Progenitor cell of endocrine pancreas (in vitro differentiated cells): ENCODE results near the gene SHISAL1. TPM values are rescaled to one million over a fixed set of nuclear protein-coding genes. Genes with fewer than 3 reads are reported as not detected.

ENCODE experiments used
- DNase-seq: peaks from one replicate; pipeline ENCODE4 v3.0.0; 2021; ENCODE audit warnings: low spot score; ENCODE audit not compliant: unreplicated experiment
- H3K27ac Mint-ChIP-seq: 2 replicates; pipeline ENCODE4 v1.8.0; 2021; ENCODE audit warnings: mild to moderate bottlenecking, moderate library complexity, mixed read lengths
- H3K27me3 Mint-ChIP-seq: 2 replicates; pipeline ENCODE4 v1.8.0; 2021; ENCODE audit warnings: mixed read lengths
- H3K36me3 Mint-ChIP-seq: 2 replicates; pipeline ENCODE4 v1.8.0; 2022; ENCODE audit warnings: mixed read lengths; ENCODE audit not compliant: insufficient read depth
- H3K4me1 Mint-ChIP-seq: 2 replicates; pipeline ENCODE4 v1.8.0; 2021; ENCODE audit warnings: low read depth, mixed read lengths
- H3K4me3 Mint-ChIP-seq: 2 replicates; pipeline ENCODE4 v1.8.0; 2021; ENCODE audit warnings: low read depth, mild to moderate bottlenecking, moderate library complexity, mixed read lengths
- H3K9me3 Mint-ChIP-seq: 2 replicates; pipeline ENCODE4 v1.8.0; 2021; ENCODE audit warnings: low read depth, mixed read lengths
- CTCF ChIP-seq: fragments of 200-600 bp; sonication (generic); IDR thresholded peaks from one replicate; pipeline ENCODE4 v1.5.0; 2021; ENCODE audit warnings: antibody characterized with exemption, mild to moderate bottlenecking; ENCODE audit not compliant: unreplicated experiment
- total RNA-seq: library from RNA; stranded (reverse); gene quantifications from 2 replicates; pipeline ENCODE4 v1.2.1, GENCODE V29; 2021

SHISAL1 gene
- total RNA-seq, 1 donor from 2014 or later = 0.46 TPM

GRCh38 chr22:44194569-44194968 is 118.2 kb downstream of the SHISAL1 start:
- Mint-ChIP-seq H3K4me1 (no peaks in the 10 kb centered on the region), H3K27ac (no peak overlapping the region), H3K27me3 (peaks cover 25% of the 10 kb centered on the region), H3K4me3 (no peak overlapping the region), H3K36me3 (no peaks in the 10 kb centered on the region), H3K9me3 (no peaks in the 10 kb centered on the region)
- DNase-seq = no peak
- no peak for TF ChIP-seq CTCF

Other genes starting within 250 kb of the SHISAL1 start
- 0.22 TPM in 1 of 2 replicates, not detected in the other for gene PARVG, start 132.0 kb downstream of the SHISAL1 start, total RNA-seq
- 48.8 and 50.4 TPM in 2 replicates for gene RTL6, start 185.3 kb upstream of the SHISAL1 start, total RNA-seq